Large intestine (tissue), 3 donors: ENCODE results near the gene CCDC184. TPM values are rescaled to one million over a fixed set of nuclear protein-coding genes. Genes with fewer than 3 reads are reported as not detected.
"Not testable (repeated sequence)": the region's sequence is repeated elsewhere in the genome, so short reads cannot be mapped to it uniquely, and the experiment has no call there.

Experiments
- DNase-seq, 2 donors: peaks; one replicate each; pipeline versions ENCODE4 v3.0.0 to v3.0.0-alpha.2; 2013
- H3K27ac ChIP-seq: one replicate; pipeline ENCODE4 v1.5.1; 2013; ENCODE audit warnings: low read length
- H3K27me3 ChIP-seq: 2 replicates; pipeline ENCODE4 v1.6.1; 2013; ENCODE audit warnings: low read length; ENCODE audit not compliant: control insufficient read depth, insufficient read depth
- H3K36me3 ChIP-seq: 2 replicates; pipeline ENCODE4 v1.6.1; 2013; ENCODE audit warnings: low read length; ENCODE audit not compliant: control insufficient read depth, insufficient read depth
- H3K4me1 ChIP-seq: one replicate; pipeline ENCODE4 v1.6.1; 2013; ENCODE audit warnings: low read length; ENCODE audit not compliant: control insufficient read depth, insufficient read depth
- H3K4me3 ChIP-seq: one replicate; pipeline ENCODE4 v1.5.1; 2013; ENCODE audit warnings: low read length
- H3K9me3 ChIP-seq: one replicate; pipeline ENCODE4 v1.6.1; 2013; ENCODE audit warnings: mild to moderate bottlenecking, low read depth, low read length, moderate library complexity; ENCODE audit not compliant: control insufficient read depth
- WGBS: methylation state at CpG from one replicate; pipeline ENCODE4 v1.1.5; 2013; ENCODE audit warnings: low lambda C conversion rate; ENCODE audit not compliant: insufficient coverage; 5-methylcytosine and 5-hydroxymethylcytosine counted together
- polyA plus RNA-seq: library from polyadenylated mRNA; unstranded; fragments of 120-200 nt; gene quantifications from one replicate; pipeline ENCODE4 v1.2.1, GENCODE V29; 2013

The CCDC184 gene
- polyA plus RNA-seq, 1 donor: 3.3 TPM

GRCh38 chr12:48201091-48201490 lies 17.6 kb downstream of the CCDC184 start:
- Histone ChIP-seq H3K27ac (no peak overlapping the region), H3K27me3 (no peaks in the 10 kb centered on the region), H3K36me3 (no peaks in the 10 kb centered on the region), H3K4me1 (peaks cover 19% of the 10 kb centered on the region), H3K4me3 (no peak overlapping the region), H3K9me3 (peaks cover 1% of the 10 kb centered on the region)
- DNase-seq: no peak
- no CpG with 5 or more reads among the region's 3 CpGs for WGBS

GRCh38 chr12:48201516-48201915 lies 18.1 kb downstream of the CCDC184 start:
- no peak overlapping the region for H3K27ac ChIP-seq
- no peaks in the 10 kb centered on the region for H3K36me3 ChIP-seq
- no peaks in the 10 kb centered on the region for H3K27me3 ChIP-seq
- DNase-seq: no peak
- H3K9me3 ChIP-seq: peaks cover 5% of the 10 kb centered on the region
- H3K4me1 ChIP-seq: peaks cover 19% of the 10 kb centered on the region
- WGBS: 100% methylated on average over 1 of the region's 3 CpGs
- no peak overlapping the region for H3K4me3 ChIP-seq

- H3K4me1 ChIP-seq: peaks cover 15% of the 10 kb centered on the region
- H3K9me3 ChIP-seq: peaks cover 14% of the 10 kb centered on the region
- H3K36me3 ChIP-seq: no peaks in the 10 kb centered on the region
- WGBS: 100% methylated on average over 1 of the region's 8 CpGs
- no peak overlapping the region for H3K4me3 ChIP-seq
- no peak overlapping the region for H3K27ac ChIP-seq
- DNase-seq: no peak
- no peaks in the 10 kb centered on the region for H3K27me3 ChIP-seq
These were observed 19.3 kb downstream of the CCDC184 start for GRCh38 chr12:48202766-48203165.

GRCh38 chr12:48203192-48203591 lies 19.7 kb downstream of the CCDC184 start, which contains the start of gene OR10AD1:
TSS of gene OR10AD1 (minus strand) at chr12:48203292. CDS start at chr12:48203292, 0 bp downstream.
- no CpG with 5 or more reads among the region's 4 CpGs for WGBS
- H3K9me3 ChIP-seq: peaks cover 15% of the 10 kb centered on the region
- DNase-seq: no peak
- no peak within 1 kb of the TSS for H3K27ac ChIP-seq
- H3K4me3 ChIP-seq: no peak within 1 kb of the TSS
- H3K36me3 ChIP-seq: no peaks in the 10 kb centered on the region
- H3K4me1 ChIP-seq: peaks cover 15% of the 10 kb centered on the region
- H3K27me3 ChIP-seq: no peaks in the 10 kb centered on the region

- H3K27ac ChIP-seq, H3K27me3 ChIP-seq, H3K4me1 ChIP-seq, DNase-seq, H3K36me3 ChIP-seq, H3K4me3 ChIP-seq: not testable (repeated sequence)
- peaks cover 20% of the 10 kb centered on the region for H3K9me3 ChIP-seq
- whole genome bisulfite sequencing: no CpG with 5 or more reads among the region's 2 CpGs
These were observed 26.1 kb downstream of the CCDC184 start for GRCh38 chr12:48209495-48209894.

- Histone ChIP-seq H3K4me3 (no peak overlapping the region), H3K27me3 (peaks cover 3% of the 10 kb centered on the region), H3K36me3 (no peaks in the 10 kb centered on the region), H3K27ac (no peak overlapping the region), H3K9me3 (peaks cover 2% of the 10 kb centered on the region), H3K4me1 (no peaks in the 10 kb centered on the region)
- no peak for DNase-seq
These were observed 33.3 kb downstream of the CCDC184 start for GRCh38 chr12:48216785-48217184.

GRCh38 chr12:48219631-48220030 lies 36.2 kb downstream of the CCDC184 start:
- no peak overlapping the region for H3K27ac ChIP-seq
- H3K27me3 ChIP-seq: peaks cover 3% of the 10 kb centered on the region
- H3K9me3 ChIP-seq: no peaks in the 10 kb centered on the region
- WGBS: 100% methylated on average over 1 of the region's 1 CpG
- no peaks in the 10 kb centered on the region for H3K36me3 ChIP-seq
- no peak overlapping the region for H3K4me3 ChIP-seq
- no peaks in the 10 kb centered on the region for H3K4me1 ChIP-seq
- no peak for DNase-seq

- no peaks in the 10 kb centered on the region for H3K36me3 ChIP-seq
- H3K9me3 ChIP-seq: no peaks in the 10 kb centered on the region
- 100% methylated on average over 1 of the region's 1 CpG for WGBS
- no peak overlapping the region for H3K27ac ChIP-seq
- no peak for DNase-seq
- H3K27me3 ChIP-seq: peaks cover 3% of the 10 kb centered on the region
- H3K4me1 ChIP-seq: no peaks in the 10 kb centered on the region
- H3K4me3 ChIP-seq: no peak overlapping the region
These were observed 37.3 kb downstream of the CCDC184 start for GRCh38 chr12:48220701-48221100.

- Histone ChIP-seq H3K9me3 (no peaks in the 10 kb centered on the region), H3K27ac (no peak overlapping the region), H3K4me1 (no peaks in the 10 kb centered on the region), H3K27me3 (no peaks in the 10 kb centered on the region), H3K4me3 (no peak overlapping the region), H3K36me3 (no peaks in the 10 kb centered on the region)
- WGBS: no CpG with 5 or more reads among the region's 2 CpGs
- DNase-seq: no peak
These were observed 38.2 kb downstream of the CCDC184 start for GRCh38 chr12:48221645-48222044.

- not testable (repeated sequence) for H3K36me3 ChIP-seq, H3K4me1 ChIP-seq, H3K9me3 ChIP-seq, H3K27ac ChIP-seq, H3K27me3 ChIP-seq, DNase-seq, H3K4me3 ChIP-seq
- 100% methylated on average over 1 of the region's 3 CpGs for WGBS
These were observed 41.1 kb downstream of the CCDC184 start for GRCh38 chr12:48224533-48224932.

- not testable (repeated sequence) for H3K36me3 ChIP-seq, DNase-seq, H3K4me3 ChIP-seq, H3K27ac ChIP-seq, H3K4me1 ChIP-seq, H3K9me3 ChIP-seq, H3K27me3 ChIP-seq
- WGBS: 93% methylated on average over 2 of the region's 2 CpGs
These were observed 47.9 kb downstream of the CCDC184 start for GRCh38 chr12:48231169-48231958.
